NCI-H2081 (cell line): ENCODE measurements around the gene PSMA1.

Source experiments
- DNase-seq, 2 experiments: peaks; one replicate each; lab custom pipeline; 2025; lab: John Stamatoyannopoulos, UW

The PSMA1 gene

DNA sequence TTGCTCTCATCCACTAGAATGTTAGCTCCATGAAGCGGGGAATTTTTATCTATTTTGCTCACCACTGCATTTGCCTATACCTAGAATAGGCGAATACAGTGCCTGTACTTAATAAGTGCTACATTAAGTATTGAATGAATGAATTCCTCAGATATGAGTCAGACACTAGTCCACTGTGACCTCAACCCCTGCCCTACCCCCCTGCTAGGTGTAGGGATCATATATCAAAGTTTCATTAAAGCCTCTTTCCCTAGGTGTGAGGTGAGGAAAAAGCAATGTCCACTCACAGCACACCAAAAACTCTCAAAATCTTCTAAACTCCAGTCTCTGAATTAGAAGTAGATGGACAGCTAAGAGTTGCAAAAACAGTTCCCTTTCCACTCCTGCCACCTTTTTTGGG is 9.8 kb upstream of the PSMA1 start:
- no peak for DNase-seq

DNA sequence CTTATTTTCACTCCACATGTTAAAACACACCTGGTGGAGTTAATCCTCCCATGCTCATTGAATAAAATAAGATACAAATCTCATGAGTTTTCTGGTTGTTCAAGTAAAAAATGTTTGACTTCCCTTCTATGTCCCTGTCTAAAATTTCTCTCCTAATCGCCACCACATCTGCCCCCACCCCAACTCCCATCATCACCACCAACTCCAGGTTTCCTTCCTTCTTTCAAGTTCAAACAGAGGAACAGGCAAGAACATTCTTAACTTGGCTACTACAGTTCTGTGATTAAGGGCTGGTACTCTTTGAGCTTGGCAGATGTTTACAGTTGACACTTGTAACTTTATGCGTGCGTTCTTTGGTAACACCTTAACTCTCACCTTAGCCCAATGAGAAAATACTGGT is 9.1 kb upstream of the PSMA1 start:
- no peak for DNase-seq

DNA sequence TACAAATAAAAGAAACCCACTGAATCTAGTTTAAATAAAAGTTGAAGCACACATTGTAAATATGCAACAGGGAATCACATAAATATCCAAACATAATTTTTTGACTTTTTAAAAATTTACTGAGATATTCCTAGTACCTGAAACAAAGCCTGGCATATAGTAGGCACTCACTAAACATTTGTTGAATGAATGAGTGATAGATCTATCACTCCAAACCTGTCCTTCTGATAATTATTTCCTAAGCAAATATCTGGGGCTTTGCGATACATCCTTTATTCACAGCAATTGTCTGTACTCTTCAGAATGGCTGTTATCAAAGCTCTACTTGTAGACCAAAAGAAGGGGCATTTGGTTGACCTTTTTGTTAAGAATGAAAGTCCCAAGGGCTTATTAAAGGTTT is 2.6 kb upstream of the PSMA1 start:
- no peak for DNase-seq

DNA sequence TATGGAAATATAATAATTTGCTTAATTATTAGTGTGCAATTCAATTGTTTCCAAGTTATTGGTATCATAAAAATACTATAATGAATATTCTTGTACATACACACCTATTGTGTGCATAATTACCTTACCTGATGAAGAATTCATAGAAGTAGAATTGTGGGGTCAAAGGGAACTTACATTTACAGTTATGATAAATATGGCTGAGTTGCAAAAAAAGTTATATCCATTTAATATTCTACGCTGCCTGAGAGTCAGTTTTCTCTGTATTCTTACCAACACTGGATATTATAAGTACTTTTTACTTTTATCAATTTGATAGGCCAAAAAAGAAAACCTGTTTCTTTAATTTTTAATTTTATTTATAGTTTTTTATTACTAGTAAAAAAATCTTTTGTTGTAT is 2.1 kb upstream of the PSMA1 start:
- DNase-seq: no peak

- DNase-seq: no peak
Measured at GRCh38 chr11:14520747-14521151, 563 bp upstream of the PSMA1 start.

GRCh38 chr11:14519597-14519916 is 629 bp downstream of the PSMA1 start:
- DNase-seq: no peak

- DNase-seq: no peak
Measured at GRCh38 chr11:14518820-14519219, 1.4 kb downstream of the PSMA1 start.

GRCh38 chr11:14513800-14514199 is 6.4 kb downstream of the PSMA1 start:
- no peak for DNase-seq

GRCh38 chr11:14506532-14506931 is 13.7 kb downstream of the PSMA1 start:
- no peak for DNase-seq

GRCh38 chr11:14503023-14503422 is 17.2 kb downstream of the PSMA1 start:
- DNase-seq: no peak

DNA sequence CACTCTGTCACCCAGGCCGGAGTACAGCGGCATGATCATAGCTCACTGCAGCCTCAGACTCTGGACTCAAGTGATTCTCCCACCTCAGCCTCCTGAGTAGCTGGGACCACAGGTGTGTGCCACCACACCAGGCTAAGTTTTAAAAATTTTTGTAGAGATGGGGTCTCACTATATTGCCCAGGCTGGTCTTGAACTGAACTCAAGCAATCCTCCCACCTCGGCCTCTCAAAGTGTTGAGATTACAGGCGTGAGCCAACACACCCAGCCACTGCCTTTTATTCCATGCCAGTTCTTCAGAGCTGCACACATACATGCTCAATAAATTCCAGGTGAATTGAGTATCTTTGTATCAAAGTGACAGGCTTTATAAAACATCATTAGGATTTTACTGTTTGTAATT is 18.1 kb downstream of the PSMA1 start:
- no peak for DNase-seq

GRCh38 chr11:14500181-14500651 is 20.0 kb downstream of the PSMA1 start:
- peak in 1 of 2 experiments; percentile 33 for DNase-seq

GRCh38 chr11:14499560-14500180 is 20.5 kb downstream of the PSMA1 start, which contains the start of gene COPB1:
Gene COPB1 (minus strand): TSS chr11:14499811. CDS start chr11:14498928, 883 bp downstream.
- DNase-seq: peak; percentile 77 to 90

GRCh38 chr11:14499178-14499559 is 21.0 kb downstream of the PSMA1 start:
- DNase-seq: peak in 1 of 2 experiments; percentile 14

DNA sequence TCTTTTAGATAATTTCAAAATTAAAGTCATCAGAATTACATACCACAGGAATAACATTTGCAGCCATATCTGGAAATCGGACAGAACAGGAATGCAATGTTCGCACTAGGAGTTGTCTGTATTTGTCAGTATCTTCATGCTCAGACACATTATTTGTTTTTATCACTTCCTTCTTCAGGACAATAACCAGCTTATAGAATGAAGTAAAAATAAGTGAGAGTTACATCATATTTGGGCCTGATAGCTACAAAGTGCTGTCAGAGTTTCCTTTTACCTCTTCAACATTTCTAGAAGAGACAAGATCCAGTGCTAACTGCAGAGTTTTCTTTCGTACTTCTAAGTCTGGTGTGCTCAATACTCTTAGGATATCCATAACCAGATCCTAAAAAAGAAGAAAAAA is 39.5 kb downstream of the PSMA1 start:
- DNase-seq: no peak

DNA sequence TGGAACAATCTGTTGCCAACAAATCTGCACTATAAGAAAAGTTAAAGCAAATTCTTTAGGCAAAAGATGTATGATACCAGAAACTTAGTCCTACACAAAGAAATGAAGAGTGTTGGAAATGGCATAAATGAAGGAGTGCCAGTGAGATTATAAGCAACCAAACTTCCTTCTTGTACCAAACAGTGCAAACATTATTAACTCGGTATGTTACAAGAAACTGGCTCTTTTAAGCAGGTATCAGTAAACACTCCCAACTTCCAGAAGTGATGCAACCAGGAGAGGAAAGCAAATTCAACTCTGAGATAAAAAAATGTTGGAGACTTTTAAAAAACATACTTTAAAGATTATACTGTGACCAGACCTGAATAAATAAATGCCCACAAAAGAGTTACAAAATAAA is 49.1 kb downstream of the PSMA1 start:
- no peak for DNase-seq

- no peak for DNase-seq
Measured at GRCh38 chr11:14463623-14464022, 56.6 kb downstream of the PSMA1 start.

- DNase-seq: no peak
Measured at GRCh38 chr11:14460147-14460546, 60.0 kb downstream of the PSMA1 start.

- no peak for DNase-seq
Measured at GRCh38 chr11:14458377-14458776, 61.8 kb downstream of the PSMA1 start.

GRCh38 chr11:14455648-14456430 is 64.3 kb downstream of the PSMA1 start:
- no peak for DNase-seq
